Astrocyte (in vitro differentiated cells and primary cell): Measurements from ENCODE around the gene CLEC1A.

Experiments used
- EZH2 ChIP-seq: IDR thresholded peaks from 2 replicates; pipeline ENCODE4 v1.6.1; 2012; ENCODE audit warnings: mild to moderate bottlenecking, low read length, inconsistent platforms; ENCODE audit not compliant: insufficient read depth
- TF ChIP-seq, protein P1 (sequence below): IDR thresholded peaks from 2 replicates; pipeline ENCODE4 v1.5.1; 2011; ENCODE audit warnings: low read depth, mild to moderate bottlenecking, inconsistent platforms, low read length, moderate library complexity; ENCODE audit not compliant: insufficient read depth

DNA sequence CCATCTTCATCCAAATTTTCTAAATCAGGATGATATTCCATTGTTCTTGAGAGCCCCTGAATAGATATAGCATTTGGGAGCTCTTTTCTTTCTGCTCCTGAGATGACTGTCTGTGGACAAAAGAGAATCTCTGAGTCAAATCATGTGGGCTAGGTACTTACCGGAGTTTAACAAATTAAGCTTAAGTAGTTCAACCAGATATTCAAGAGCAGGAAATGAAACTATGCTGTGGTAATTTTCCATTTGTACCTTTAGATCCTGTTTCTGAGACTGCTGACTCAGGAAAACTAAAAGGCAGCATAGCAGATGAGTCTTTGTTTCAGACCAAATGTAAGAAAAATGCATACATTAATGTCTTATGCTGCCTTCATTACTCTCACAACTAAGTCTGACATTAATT is 31.3 kb upstream of the CLEC1A start, which contains the start of gene CLEC7A:
- TF ChIP-seq, protein P1, sequence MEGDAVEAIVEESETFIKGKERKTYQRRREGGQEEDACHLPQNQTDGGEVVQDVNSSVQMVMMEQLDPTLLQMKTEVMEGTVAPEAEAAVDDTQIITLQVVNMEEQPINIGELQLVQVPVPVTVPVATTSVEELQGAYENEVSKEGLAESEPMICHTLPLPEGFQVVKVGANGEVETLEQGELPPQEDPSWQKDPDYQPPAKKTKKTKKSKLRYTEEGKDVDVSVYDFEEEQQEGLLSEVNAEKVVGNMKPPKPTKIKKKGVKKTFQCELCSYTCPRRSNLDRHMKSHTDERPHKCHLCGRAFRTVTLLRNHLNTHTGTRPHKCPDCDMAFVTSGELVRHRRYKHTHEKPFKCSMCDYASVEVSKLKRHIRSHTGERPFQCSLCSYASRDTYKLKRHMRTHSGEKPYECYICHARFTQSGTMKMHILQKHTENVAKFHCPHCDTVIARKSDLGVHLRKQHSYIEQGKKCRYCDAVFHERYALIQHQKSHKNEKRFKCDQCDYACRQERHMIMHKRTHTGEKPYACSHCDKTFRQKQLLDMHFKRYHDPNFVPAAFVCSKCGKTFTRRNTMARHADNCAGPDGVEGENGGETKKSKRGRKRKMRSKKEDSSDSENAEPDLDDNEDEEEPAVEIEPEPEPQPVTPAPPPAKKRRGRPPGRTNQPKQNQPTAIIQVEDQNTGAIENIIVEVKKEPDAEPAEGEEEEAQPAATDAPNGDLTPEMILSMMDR: no peak
- no peak for TF ChIP-seq EZH2
